Glomerular endothelial cell (primary cell): ENCODE measurements around the gene MARK2. TPM values are rescaled to one million over a fixed set of nuclear protein-coding genes. Genes with fewer than 3 reads are reported as not detected.

Experiments
- total RNA-seq: library from RNA; depleted of rRNA; stranded (reverse); fragments of >200 nt; gene quantifications from 2 replicates; pipeline ENCODE4 v1.2.3, GENCODE V29; 2015

MARK2 gene
- total RNA-seq, 1 donor from 2014 or later, result 34.9 TPM

Other genes starting within 250 kb of the MARK2 start
- 21.7 and 44.8 TPM in 2 replicates for gene PLAAT3, start 224.7 kb upstream of the MARK2 start, total RNA-seq
- 69.5 and 91.6 TPM in 2 replicates for gene ATL3, start 167.7 kb upstream of the MARK2 start, total RNA-seq
- gene RTN3, start 157.6 kb upstream of the MARK2 start, total RNA-seq, result 96.8 and 102 TPM in 2 replicates
- 23.2 and 24.3 TPM in 2 replicates for gene ZFTA, start 70.3 kb upstream of the MARK2 start, total RNA-seq
- 33.3 and 41.6 TPM in 2 replicates for gene SPINDOC, start 25.7 kb upstream of the MARK2 start, total RNA-seq
- 0.29 and 1.1 TPM in 2 replicates for gene RCOR2, start 78.1 kb downstream of the MARK2 start, total RNA-seq
- 18.9 and 20.8 TPM in 2 replicates for gene NAA40, start 99.9 kb downstream of the MARK2 start, total RNA-seq
- gene COX8A, start 135.5 kb downstream of the MARK2 start, total RNA-seq, result 288 and 310 TPM in 2 replicates
- 97.1 and 117 TPM in 2 replicates for gene OTUB1, start 147.3 kb downstream of the MARK2 start, total RNA-seq
- not detected in 2 replicates for gene FLRT1, start 196.8 kb downstream of the MARK2 start, total RNA-seq